Stimulated activated CD4-positive, alpha-beta T cell treated with anti-CD3 and anti-CD28 coated beads, TNF-alpha, amount 100 ng/mL, for 1 hour (primary cell): ENCODE measurements around the gene GALNT8.

ENCODE experiments used
- DNase-seq, 3 donors: peaks; one replicate each; pipeline ENCODE4 v3.0.0-alpha.2; 2020; ENCODE audit warnings: low read depth in 3 of 3, low spot score in 1 of 3

GALNT8 gene

DNA sequence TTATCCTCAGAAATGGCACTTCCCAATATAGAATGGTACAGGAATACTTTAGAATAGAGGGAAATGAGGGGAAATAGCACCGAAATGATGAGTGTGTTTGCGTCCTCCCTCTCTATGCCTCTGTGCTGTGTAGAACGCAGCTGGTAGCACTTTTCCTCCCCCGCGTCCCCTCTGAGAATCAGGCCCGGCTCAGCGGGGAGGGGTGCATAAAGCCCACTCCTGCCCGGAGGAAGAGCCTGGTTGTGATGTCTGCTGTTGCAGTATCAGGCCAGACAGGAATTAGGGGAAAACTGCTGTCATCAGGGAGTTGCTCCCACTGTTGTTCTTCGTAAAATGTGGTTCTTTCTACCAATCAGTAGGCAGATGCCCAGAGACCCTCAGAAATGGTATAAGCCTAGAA, 76.0 kb downstream of the GALNT8 start:
- no peak for DNase-seq

DNA sequence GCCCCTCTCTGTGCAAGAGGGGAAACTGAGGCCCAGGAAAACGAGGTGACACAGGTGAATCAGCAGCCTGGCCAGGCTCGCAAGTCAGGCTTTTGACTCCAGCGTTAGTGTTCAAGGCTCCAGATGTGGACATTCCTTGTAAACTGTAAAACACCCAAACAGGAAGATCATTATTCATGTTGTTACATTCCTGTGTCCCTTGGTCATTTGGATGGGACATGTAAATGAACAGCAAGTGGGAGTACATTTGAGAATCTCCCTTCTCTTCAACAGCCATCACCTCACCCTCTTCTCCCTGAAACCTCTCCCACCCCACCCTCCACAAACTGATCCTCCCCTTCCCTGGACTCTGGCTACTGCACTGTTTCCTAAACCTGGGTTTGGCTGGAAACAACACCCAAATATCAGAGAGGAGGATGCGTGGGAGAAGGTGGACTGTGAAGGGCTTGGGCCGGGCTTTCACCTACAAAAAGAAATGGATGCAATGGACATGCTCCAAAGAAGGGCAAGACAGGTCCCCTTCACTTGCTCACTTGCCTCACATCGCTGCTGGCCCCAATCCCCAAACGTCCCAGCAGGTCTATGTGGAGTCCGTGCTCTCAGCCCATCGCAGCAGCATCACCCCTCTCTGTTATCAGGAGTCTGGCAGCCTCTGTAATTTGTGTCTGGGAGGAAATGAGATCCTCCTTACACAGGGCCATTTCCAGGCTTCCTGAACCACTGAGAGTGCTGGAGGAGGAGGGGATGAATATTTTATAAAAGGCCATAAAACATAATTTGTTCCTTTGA, 76.7 kb downstream of the GALNT8 start:
- no peak for DNase-seq

DNA sequence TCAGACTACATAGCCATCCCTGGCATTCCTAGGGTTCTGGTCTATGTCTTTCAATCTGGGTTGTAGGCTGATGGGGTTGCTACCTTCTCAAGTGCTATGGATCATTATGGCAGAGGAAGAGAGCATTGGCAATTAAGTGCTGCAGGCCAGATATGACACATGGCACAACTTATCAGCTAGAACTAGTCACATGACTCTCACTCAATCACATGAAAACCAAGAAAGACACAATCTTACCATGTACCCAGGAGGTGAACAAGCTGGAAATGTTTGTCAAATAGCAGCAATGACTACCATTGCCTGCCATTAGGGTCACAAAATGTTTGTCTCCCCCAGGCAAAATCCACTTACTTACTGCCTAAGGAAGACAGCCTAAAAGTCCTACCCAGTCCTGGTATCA, 80.4 kb downstream of the GALNT8 start:
- no peak for DNase-seq

DNA sequence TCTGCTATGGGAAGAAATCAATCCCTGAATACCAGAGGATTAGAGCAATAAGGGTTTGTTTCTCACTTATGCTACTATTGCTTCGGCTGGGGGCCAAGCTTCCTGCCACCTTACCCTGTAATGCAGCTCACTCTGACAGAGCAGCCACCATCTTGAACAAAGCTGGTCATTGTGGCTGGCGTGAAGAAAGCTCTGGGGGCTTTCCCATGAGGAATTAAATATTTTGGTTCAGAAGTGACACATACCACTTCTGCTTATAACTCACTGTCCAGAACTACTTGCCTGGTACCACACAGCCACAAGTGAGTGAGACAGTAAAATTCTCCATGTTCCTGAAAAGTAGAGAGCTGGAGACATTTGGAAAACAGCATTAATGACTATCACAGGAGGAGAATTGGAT, 82.6 kb downstream of the GALNT8 start:
- DNase-seq = no peak

DNA sequence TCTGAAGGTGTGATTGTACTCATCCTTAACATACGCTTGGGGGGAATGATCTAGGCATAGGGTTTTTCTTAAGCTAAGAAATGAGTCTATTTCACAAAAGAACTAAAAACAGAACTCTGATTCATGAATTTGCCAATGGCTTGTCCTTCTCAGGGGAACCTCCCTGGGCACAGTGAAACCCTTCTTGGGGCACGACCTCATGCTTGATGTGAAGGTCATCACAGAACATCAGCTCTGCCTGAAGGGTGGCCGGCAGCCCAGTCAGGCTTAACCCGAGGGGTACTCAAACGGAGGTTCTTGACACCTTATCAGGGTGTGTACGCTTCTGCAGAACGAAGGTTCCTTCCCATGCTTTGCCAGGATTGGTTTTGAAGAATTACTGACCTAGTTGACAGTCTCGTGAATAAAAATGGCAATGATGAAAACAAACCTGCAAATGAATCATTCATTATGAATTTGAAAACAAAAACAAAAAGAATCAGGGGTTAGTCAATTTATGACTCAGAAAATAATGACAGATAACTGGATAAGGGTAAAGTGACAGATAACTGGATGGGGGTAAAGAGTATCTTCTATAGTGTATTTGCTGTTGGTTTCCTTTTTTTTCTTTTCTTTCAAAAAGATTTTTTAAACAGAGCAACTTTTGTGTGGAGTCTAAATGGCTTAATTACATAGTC, 86.4 kb downstream of the GALNT8 start:
- DNase-seq = no peak

DNA sequence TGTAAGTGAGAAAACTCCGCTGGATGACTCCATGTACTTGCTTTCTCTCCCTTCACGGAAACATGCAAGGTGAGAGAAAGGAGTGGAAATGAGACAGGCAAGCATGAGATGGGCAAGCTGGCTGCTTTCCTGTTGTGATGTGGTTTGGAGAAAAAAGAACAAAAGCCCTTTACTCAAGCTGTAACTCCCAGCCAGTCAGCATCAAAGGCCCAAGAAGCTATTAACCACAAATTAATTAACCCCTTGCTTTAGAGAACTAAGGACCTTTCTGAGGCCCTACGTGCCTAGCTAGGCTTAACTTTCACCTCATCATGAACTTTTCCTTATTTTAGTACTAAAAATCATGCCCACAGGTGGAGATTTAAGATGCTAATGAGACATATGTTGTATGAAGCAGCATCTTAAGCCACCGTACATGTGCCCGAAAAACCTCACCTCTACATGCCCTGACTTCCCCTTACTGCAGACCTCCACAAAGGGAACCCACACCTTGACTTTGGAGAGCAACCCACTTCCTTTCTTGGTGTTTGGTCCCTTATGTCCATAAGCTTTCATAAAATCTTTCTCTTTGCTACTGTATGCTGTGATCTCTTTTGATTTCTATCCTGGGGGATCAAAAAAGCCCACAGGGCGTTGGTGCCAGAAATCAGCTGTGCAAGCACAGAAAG, 87.0 kb downstream of the GALNT8 start:
- no peak for DNase-seq

DNA sequence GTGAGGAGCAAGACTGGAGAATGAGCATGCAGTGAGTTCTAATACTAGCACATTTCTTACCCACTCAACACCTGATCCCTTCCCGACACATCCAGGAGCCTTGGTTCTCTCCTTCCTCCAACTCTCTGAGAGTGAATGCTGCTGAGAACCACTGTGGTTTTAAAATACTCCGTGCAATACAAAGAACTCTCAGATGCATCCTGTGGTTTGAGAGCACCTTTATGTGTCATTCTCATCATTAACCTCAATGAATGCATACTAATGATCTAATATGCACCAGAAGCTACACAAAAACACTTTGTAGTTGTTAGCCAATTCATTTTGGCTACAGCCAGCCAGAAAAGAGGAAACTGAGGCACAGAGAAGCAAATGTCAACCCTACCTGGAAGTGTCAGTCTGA, 87.6 kb downstream of the GALNT8 start:
- no peak for DNase-seq

DNA sequence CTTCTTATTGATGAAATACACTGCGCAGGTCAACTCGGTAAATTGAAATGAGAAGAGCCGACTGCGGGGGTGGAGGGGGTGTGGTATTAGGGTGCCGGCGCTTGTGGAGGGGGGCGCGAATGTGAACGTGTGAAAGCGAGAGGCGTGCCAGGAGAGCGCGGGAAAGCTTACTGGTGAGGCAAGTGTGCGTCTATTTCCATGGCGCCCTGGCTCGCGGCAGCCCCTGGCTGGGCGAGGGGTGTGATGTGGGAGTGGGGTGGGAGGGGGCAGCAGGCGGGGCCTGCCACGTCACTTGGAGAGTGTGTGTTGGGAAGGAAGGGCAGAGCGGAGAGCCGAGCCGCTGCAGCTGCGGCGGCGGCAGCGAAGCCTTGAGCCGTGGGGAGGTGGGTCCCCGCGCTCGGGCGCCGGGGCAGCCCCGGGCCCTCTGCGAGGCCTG, 88.8 kb downstream of the GALNT8 start:
- no peak for DNase-seq

DNA sequence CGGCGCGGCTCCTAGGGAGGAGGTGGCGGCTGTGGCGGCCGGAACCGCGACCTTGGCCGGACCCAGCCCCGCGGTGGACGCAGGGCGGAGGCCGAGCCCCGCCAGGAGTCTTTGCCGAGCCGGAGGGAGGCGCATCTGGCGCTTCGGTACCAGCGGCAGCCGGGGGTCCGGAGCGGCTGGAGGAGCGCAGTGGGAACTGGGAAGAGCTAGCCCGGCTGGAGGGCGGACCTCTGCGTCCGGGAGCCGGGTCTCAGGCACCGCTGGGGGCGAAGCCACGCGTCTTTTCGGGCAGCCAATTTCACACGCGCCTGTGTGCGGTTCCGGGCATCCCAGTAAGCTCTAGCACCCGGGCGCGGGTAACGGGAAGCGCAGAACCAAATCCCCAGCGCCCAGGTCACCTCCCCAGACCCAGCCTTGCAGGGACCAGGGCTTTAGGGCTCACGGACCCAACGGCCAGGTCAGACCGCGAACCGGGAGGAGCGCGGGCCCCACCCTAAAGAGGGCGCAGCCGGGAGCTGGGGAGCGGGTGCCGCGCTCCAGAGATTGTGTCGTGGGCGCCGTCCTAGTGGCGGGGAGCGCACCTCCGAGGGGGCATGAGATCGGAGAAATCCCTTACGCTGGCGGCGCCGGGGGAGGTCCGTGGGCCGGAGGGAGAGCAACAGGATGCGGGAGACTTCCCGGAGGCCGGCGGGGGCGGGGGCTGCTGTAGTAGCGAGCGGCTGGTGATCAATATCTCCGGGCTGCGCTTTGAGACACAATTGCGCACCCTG, 89.4 kb downstream of the GALNT8 start:
- DNase-seq = no peak

DNA sequence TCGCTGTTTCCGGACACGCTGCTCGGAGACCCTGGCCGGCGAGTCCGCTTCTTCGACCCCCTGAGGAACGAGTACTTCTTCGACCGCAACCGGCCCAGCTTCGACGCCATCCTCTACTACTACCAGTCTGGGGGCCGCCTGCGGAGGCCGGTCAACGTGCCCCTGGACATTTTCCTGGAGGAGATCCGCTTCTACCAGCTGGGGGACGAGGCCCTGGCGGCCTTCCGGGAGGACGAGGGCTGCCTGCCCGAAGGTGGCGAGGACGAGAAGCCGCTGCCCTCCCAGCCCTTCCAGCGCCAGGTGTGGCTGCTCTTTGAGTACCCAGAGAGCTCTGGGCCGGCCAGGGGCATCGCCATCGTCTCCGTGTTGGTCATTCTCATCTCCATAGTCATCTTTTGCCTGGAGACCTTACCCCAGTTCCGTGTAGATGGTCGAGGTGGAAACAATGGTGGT, 90.0 kb downstream of the GALNT8 start:
- no peak for DNase-seq

DNA sequence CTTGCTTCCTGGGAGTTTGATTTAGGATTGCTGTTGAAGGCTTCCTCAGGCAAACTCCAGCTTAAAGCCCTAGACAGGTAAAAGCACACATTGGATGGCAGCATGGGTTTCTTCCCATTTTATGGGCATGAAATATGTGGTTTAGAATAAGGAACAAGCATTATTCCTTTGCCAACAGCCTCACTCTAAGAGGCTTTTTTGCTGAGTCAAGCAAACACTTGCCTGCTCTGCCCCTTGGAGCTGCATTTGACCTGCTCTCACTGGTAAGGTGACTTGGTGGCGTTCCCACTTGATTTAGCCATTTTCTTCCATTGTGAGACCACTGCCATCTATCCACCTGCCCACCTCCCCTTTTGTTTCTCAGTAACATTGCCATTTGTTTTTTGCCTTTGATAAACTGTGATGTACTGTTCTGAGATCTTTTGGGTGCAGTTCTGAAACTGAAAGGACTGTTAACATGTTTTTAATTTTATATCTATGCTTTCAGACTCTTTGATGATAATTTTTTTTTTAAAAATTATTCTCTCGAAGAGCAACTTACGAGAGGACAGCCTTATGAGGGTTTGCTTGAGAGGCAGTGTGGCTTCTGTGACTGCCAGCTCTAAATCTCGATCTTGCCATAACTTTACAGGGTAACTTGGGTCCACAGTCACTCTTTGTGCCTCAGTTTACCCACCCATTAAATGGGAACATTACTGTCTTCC, 92.6 kb downstream of the GALNT8 start:
- DNase-seq = no peak

DNA sequence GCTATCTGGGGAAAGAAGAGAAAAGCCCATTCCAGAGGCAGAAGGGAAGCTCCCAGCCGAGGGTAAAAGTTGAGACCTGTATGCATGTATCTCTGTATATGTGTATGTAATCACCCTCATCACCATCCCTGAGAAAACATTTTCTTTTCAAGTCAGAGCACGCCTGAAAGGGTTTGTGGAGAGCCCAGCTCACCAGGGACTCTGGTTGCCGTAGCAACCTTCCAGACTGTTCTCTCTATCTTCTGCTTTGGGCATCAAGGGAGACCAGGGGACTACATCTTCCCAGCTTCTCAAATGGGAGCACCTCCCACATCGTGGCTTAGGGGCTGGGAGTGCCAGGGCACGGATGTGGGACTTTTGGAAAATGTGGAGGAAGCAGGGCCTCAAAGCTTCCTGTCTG, 93.5 kb downstream of the GALNT8 start:
- DNase-seq = no peak

DNA sequence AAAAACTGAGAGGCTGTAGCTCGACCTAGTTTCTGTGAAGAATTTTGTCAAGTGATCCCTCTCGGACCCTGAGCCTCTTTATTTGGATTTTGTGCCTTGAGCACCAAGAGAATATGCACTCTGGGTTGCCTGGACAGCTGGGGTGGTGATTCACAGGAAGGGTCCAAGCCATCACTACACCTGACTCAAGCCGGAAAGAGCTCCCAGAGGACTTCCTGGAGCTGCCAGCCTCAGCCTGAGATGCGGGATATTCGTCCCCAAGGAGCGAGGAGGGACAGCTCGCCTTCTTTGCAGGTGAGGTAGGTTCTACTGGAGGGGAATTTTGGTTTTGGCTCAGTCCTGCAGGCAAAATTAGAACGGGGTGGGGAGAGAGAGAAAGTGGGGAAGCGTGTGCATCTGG, 94.3 kb downstream of the GALNT8 start:
- DNase-seq = no peak

DNA sequence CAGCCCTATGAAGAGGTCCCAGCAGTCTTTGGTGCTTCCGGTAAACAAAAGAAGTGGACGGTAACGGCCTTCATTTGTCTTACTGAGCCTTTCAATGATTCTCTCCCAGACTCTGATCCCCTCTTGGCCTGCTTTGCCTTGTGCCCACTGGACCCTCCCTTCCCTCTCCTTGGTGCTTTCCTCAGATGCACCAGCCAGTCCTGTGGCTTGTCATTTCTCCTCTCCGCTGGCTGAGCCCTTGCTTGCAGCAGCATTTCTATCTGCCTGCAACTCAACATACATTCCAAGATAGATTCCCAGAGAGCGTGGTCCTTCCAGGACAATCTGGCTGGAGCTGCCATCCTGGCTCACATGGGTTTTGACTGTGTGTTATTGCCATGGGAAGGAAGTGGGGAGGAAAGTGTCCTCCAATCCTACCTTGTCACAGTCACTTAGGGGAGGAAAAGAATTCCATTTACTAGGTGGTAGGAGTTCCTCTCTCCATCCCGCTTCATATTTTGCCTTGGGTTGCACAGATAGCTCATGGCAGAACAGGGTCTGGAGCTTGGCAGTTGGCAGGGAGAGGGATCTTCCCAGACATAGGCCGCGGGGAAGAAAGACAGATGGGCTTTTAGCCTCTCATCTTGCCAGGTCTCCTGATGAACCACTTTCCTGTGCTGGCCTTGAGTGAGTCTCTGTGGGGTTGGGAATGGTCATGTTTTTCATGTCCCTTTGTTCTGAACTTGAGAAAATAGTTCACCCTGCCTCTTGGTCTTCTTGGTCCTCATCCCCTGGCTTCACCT, 96.7 kb downstream of the GALNT8 start:
- no peak for DNase-seq

DNA sequence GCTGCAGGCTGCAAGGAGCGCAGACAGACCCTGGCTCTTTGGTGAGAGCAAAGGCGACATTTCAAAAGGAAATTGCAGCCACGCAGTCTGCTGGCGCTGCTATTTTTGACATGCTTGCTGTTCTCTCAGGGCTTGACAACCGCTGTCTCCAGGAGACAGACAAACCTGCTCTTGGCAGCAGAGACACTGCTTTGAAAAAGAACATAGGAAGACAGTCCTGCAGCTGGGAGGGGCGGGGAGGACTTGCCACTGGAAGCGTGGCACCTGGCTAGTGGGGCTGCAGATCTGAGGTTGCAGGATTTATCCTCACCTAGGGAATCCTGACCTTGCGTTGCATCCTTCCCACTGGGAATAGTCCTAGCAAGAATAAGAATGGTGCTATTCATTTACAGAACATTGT, 97.7 kb downstream of the GALNT8 start:
- no peak for DNase-seq

DNA sequence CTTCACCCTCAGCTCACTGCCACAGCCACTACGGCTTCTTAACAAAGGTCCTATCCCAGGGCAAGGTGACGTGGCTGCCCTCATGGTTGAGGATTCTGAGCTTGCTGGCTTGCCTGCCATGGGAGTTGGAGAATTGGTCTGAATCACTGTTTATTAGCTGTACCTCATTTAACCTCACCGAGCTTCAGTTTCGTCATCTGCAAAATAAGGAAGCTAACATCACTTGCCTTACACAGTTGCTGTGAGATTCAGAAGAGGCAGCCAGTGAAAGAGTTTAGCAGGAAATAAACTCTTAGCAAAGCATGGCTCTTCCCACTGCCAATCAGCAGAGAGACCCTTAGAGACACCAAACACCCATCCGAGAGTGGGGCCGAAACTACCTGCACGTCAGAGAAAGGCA, 99.5 kb downstream of the GALNT8 start:
- no peak for DNase-seq

DNA sequence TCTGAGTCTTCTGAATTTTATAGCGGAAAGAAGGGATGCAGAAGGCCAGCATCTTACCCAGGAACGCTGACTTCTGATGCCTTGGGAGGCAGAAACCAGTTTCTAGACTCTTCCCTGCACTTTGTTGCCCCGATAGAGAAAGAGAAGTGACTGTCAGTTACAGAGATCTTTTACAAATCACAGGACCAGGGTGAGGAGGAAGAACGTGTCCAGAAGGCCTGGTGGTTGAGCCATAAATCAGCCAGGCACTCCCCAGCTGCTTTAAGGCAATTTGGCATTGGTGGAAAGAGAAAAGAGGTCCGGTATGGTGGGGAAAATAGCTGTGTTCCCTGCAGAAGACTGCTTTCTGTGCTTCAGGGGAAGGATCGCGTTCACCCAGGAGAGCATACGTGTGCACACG, 100.8 kb downstream of the GALNT8 start:
- no peak for DNase-seq
